GM19328 (cell line): ENCODE measurements around the gene SLC45A3.
"Not testable (repeated sequence)": the region's sequence is repeated elsewhere in the genome, so short reads cannot be mapped to it uniquely, and the experiment has no call there.

Source experiments
- ATAC-seq: cut with Tn5 transposase; IDR thresholded peaks from one replicate; pipeline ENCODE4 v1.9.1; 2021; ENCODE audit warnings: mild to moderate bottlenecking, moderate library complexity; ENCODE audit not compliant: unreplicated experiment

Gene SLC45A3

DNA sequence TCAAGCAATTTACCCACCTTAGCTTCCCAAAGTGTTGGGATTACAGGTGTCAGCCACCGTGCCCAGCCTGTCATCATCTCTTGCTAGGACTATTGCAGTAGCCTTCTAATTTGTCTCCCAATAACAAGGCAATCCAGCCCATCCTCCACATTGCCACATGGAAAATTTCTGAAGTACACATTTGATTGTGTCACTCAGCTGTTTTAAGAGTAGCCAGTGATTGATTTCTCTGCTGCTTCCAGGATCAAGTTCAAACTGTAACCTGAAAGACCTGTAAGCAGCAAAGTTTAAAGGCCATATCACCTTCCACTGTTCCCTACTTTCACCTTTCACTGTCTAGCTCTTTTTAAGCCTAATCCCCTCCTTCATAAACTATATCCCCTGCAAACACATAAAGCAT lies 40.7 kb downstream of the SLC45A3 start:
- no peak for ATAC-seq

DNA sequence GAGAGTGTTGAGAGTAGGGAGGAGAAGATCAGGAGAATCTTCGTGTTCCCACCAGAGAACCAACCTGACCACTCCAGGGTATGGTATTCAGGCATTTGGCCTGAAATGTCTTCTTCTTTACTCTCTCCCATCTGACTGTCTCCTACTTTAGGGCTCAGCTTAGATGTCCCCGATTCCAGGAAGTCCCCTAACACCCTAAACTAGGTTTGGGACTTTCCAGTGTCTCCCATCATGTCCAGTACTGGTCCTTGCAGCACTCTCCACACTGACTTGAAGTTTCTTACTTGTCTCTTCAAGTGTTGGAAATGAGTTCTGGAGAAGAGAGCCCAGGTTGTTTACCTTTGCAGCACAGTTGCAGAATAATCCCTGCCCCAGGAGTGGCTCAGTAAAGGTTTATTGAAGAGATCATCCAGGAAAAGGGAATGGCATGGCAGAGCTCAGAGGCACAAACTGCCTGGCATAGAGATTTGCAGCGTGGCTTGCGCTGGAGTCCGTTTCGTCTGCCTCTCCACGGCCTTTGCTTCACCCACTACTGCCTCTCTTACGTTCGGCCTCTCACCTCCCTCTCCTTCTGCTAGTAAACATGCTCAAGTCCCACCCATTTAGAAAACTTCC lies 42.3 kb downstream of the SLC45A3 start:
- no peak for ATAC-seq

DNA sequence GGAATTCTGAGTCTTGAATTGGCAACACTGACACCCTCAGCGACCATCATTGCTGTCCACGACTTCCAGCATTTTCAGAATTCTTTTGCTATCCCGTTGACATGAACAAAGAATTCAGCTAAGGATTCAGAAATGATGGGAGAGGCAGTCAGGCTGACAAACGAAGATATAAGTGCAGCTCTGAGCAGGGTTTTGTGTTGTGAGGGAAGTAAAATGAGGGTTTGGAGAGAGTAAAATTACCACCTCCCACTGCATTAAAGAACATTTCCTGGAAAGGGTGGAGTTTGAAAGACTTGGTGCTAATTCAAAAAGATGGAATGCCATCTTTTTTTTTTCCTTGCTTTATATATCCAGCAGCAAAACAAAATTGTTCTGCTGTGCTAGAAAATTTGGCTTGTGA lies 43.6 kb downstream of the SLC45A3 start:
- no peak for ATAC-seq

- not testable (repeated sequence) for ATAC-seq
Measured at GRCh38 chr1:205636138-205636530, 44.2 kb downstream of the SLC45A3 start.

GRCh38 chr1:205633421-205633976 lies 46.8 kb downstream of the SLC45A3 start:
- ATAC-seq = no peak

DNA sequence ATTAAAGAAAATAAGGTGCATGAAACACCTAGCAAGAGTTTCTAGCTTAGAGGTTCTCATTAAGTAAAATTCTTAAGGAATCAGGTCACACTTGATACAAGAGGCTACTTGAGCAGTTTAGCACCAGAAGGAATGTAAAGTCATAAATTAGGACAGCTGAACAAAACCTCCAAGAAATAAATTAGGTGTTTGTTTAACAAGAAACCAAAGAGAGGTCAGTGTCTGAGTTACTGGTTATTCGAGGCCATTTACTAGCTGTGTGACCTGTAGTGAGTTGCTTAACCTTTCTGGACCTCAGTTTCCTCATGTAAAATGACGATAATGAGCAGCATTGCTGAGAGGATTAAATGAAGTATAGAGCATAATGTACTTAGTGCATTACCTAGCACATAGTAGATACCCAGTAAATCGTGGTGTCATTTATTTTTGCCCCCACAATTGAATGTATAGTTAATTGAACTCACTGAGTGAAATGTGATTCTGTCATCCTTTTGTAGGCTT lies 47.6 kb downstream of the SLC45A3 start:
- no peak for ATAC-seq

- peak; percentile 74 for ATAC-seq
Measured at GRCh38 chr1:205631768-205632668, 48.3 kb downstream of the SLC45A3 start, which contains the start of gene ELK4. ELK4 (minus strand) TSS chr1:205632011; CDS start chr1:205623882, 8,129 bp downstream.

- peak; percentile 67 for ATAC-seq
Measured at GRCh38 chr1:205631010-205631767, 49.1 kb downstream of the SLC45A3 start.

DNA sequence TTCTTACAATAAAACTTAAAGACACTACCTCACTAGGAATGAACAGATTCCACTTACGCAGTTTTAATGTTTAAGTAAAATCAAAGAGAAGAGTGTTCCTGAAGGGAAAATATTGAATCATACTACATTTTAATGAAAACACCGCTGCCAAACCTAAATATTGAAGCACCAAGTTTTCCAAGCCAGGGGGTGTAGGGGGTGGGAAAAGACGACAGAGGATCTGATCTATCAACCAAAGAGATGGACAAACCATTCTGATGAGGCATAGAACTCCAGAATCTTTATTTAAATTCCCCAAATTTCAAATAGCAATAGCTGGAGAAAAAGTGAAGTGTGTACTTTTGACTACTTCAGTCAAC lies 49.7 kb downstream of the SLC45A3 start:
- no peak for ATAC-seq

DNA sequence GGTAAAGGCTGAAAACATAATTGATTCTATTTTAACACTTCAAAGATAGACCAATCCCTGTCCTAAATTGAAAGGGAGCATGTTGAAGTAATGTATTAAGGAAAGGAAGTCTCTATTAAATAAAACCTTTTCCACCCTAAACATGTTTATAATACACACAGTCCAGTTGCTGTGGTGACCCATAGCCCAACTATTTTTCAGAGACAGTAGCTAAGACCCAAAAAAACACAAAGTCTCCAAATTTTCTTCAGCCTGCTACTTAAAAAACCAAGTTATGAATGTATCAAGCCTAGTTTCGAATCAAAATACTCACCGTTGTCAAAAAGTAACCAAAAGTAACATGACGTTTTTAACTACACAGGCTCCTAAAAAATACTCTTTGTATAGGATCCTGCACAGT lies 50.1 kb downstream of the SLC45A3 start:
- ATAC-seq = no peak

DNA sequence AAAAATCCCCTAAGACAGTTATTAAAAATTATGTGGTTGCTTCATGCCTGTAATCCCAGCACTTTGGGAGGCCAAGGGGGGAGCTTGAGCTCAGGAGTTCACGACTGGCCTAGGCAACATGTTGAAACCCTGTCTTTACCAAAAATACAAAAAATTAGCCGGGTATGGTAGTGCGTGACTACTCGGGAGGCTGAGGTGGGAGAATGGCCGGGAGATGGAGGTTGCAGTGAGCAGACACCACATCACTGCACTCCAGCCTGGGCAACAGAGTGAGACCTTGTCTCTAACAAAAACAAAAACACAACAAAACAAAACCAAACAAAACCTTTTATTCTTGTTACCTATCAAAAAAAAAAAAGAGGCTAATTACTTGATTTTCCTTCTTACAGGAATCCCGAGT lies 50.6 kb downstream of the SLC45A3 start:
- no peak for ATAC-seq

GRCh38 chr1:205627956-205628355 lies 52.4 kb downstream of the SLC45A3 start:
- no peak for ATAC-seq

GRCh38 chr1:205626216-205626615 lies 54.1 kb downstream of the SLC45A3 start:
- no peak for ATAC-seq

DNA sequence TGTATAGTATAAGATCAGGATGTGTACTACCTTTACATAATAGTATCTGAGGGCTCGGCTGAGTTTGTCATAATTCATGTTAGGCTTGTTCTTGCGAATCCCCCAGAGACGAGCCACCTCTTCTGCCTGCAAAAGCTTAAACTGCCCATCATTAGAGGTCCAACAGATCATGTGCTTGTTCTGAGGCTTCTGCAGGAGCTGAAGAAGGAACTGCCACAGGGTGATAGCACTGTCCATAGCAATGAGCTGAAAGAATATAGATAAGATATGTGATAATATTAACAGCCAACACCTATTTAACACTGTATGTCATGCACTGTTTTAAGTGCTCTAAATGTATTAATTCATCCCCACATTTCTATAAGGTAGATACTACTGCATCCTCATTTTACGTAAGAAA lies 56.7 kb downstream of the SLC45A3 start:
- ATAC-seq = no peak

DNA sequence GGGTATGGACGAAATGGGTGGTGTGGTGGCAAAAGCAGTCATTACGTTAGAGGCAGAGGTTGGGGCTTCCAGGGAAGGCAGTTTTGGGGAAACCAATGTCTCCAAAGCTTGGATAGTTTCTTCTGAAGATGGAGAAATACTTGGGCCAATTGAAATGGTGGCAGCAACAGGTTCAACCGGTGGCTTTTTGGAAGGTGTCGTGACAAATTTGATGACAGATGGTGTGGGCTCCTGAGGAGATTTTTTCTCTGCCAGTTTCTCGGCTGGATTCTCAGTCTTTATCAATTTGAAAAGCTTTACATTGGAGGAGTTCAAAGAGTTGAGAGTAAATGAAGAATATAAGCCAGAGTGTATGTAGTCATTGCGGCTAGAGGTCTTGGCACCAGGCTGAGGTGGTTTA lies 60.0 kb downstream of the SLC45A3 start:
- no peak for ATAC-seq

DNA sequence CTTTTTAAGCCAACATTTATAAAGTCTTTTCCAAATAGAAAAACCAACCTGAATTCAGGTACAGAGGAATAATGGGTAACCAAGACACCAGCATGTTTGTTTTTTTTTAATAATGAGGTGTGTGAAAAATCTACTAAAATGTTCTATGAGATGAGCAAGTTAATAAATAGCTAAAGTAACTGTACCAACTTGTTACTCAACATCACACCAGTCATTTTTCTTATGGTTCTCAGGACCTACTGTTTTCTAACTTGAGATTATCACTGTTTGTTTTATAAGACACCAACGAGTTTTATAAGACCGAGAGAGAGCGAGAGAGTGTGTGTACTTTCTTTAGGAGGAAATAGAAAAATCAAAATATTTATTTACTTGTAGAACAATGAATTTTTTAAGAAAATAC lies 60.9 kb downstream of the SLC45A3 start:
- no peak for ATAC-seq

GRCh38 chr1:205616563-205617293 lies 63.6 kb downstream of the SLC45A3 start:
- ATAC-seq = no peak

DNA sequence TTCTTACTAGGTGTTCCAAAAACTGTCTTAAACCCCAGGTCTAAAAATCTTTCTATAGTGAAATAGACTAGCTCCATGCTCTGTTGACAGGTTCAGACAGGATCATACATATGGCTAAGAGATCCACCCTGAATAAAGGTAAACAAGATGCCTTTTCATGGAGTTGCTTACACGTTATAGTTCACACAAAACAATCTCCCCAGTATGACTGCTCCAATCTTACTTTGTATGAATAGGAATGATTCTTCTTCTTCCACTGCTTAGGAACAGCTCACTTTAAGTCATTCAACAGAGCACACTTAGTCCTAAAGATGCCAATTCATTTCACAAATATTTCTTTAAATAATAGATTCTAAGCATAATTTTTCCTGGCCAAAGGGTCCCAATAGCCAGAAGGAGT lies 64.5 kb downstream of the SLC45A3 start:
- no peak for ATAC-seq

DNA sequence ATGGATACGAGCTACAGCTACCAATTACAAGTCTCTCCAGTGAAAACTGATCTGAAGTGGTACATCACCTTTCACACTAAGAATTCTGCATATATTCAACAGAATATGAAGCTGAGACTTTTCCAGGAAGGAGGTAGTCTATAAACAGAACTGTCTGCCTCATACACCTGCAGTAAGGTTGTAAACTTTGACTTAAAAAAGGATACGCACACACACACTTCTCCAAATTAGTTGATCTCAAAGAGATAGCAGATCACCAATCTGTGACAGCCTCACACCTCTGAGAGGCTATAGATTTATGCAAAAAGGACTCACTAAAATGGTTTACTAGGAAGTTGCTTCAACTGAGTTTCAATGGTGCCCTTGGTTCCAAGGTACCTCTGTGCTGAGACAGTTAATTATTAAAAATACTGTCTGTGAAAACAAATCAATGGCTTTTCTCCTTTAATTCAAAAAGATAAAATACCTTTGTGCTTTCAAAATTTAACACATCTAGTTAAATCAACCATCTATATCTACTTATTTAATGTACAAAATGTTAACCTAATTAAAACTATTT lies 66.4 kb downstream of the SLC45A3 start:
- ATAC-seq = no peak

- ATAC-seq = no peak
Measured at GRCh38 chr1:205612556-205612955, 67.8 kb downstream of the SLC45A3 start.
